ENCODE measurements around the gene CDC42EP5. TPM values are rescaled to one million over a fixed set of nuclear protein-coding genes. Genes with fewer than 3 reads are reported as not detected.

The CDC42EP5 gene
- total and polyA plus RNA-seq, 7 donors = 1.1 to 7.4 (median 5.0) TPM

- WGBS, 3 donors = 34 to 38% (median 38%) methylated on average over 10 to 11 of the region's 11 CpGs
- H3K9me3 ChIP-seq = no peaks in the 10 kb centered on the region
- ATAC-seq (peak in 1 of 4 donors; percentile 8), DNase-seq (peak in 1 of 2 donors; percentile 19)
- peak overlapping the region; percentile 44 for H3K4me3 ChIP-seq
- H3K27me3 ChIP-seq (ENCODE audit: insufficient read depth in 3 of 3, low read length in 2 of 3) = peaks cover 0 to 32% (median 20%) of the 10 kb centered on the region in 3 donors
- H3K36me3 ChIP-seq (ENCODE audit: insufficient read depth in 1 of 2, low read depth in 1 of 2) = no peaks in the 10 kb centered on the region
- intact Hi-C loops (cut with DNase I) = no loop called here
- no peak for TF ChIP-seq CTCF (IDR thresholded peaks at IDR 0.05)
- no peak overlapping the region for H3K27ac ChIP-seq
- no peaks in the 10 kb centered on the region for H3K4me1 ChIP-seq
Observed at GRCh38 chr19:54431255-54431838, 41.7 kb downstream of the CDC42EP5 start.

DNA sequence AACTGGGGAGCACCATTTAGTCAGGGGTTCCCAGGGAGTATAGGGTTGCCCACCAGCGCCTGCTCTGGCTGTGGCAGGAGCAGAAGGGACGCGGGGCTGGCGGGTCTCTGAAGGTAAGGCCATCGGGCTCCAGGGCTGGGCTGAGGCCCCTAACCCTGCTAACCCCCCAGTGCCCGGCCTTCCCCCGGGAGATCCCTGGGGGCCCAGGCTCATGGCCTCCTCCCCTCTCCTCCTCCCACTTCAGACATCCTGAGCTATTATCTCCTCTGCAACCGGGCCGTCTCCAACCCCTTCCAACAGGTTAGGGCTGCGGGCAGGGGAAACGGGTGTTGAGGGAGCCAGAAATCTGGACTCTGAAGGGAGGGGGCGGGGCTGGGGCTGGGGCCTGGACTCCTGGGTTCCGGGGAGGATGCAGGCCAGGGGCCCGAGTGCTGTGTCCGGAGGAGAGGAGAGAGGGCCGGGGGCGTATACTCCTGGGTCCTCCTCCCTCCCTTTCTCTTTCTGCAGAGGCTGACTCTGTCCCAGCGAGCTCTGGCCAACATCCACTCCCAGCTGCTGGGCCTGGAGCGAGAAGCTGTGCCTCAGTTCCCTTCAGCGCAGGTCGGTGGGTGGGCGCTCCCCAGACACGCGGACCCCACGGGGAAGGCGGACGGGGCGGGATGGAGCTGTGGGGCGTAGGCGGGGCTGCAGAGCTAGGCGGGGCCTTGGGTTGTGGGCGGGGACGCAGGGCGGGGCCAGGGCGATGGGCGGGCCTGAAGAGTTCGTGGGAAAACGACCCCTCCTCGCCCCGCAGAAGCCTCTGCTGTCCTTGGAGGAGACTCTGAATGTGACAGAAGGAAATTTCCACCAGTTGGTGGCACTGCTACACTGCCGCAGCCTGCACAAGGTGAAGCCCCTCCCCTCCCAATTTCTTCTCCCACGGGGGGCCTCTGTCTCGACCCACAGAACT lies 42.5 kb downstream of the CDC42EP5 start:
- H3K4me3 ChIP-seq = peak overlapping the region; percentile 44
- peaks cover 0 to 36% (median 20%) of the 10 kb centered on the region in 3 donors for H3K27me3 ChIP-seq (ENCODE audit: insufficient read depth in 3 of 3, low read length in 2 of 3)
- TF ChIP-seq CTCF (IDR thresholded peaks at IDR 0.05) = peak; percentile 16
- no peaks in the 10 kb centered on the region for H3K4me1 ChIP-seq
- intact Hi-C loops (cut with DNase I) = no loop called here
- ATAC-seq (peak; percentile 38 to 59 (median 50)), DNase-seq (peak in 1 of 2 donors; percentile 71)
- H3K36me3 ChIP-seq (ENCODE audit: insufficient read depth in 1 of 2, low read depth in 1 of 2) = no peaks in the 10 kb centered on the region
- no peak overlapping the region for H3K27ac ChIP-seq
- no peaks in the 10 kb centered on the region for H3K9me3 ChIP-seq
- WGBS, 3 donors = 5 to 6% (median 6%) methylated on average over 26 to 43 of the region's 43 CpGs

DNA sequence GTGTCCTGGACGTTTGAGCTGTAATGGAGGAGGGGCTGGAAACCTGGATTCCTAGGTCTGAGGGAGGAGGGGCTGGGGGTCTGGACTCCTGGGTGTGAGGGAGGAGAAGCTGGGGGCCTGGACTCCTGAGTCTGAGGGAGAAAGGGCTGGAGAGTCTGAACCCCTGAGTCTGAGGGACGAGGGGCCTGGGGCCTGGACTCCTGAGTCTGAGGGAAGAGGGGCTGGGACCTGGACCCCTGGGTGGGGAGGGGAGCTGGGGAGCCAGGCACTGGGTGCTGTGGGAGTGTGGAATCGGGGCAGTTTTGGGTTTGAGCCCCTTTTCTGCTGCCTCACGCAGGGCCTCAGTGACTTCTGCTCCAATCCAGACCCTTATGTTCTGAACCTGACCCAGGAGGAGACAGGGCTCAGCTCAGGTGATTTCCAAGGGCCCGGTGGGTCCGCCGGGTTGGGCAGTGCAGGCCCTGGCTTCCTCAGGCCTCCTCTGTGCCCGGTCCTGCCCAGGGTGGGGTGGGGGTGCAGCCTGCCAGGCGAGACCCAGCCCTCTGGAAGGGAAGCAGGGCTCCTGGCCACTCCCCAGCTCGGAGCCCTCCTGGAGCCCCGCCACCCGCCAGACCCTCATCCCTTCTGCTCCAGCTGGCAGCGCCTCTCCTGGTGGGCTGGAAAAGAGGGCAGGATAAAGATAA lies 43.4 kb downstream of the CDC42EP5 start:
- no peaks in the 10 kb centered on the region for H3K9me3 ChIP-seq
- intact Hi-C loops (cut with DNase I) = no loop called here
- ATAC-seq = peak in 1 of 4 donors; percentile 14
- no peaks in the 10 kb centered on the region for H3K36me3 ChIP-seq (ENCODE audit: insufficient read depth in 1 of 2, low read depth in 1 of 2)
- peaks cover 0 to 37% (median 22%) of the 10 kb centered on the region in 3 donors for H3K27me3 ChIP-seq (ENCODE audit: insufficient read depth in 3 of 3, low read length in 2 of 3)
- 37 to 40% (median 39%) methylated on average over 12 to 13 of the region's 13 CpGs for WGBS, 3 donors
- H3K4me1 ChIP-seq = no peaks in the 10 kb centered on the region
- H3K27ac ChIP-seq = no peak overlapping the region
- H3K4me3 ChIP-seq = no peak overlapping the region
- DNase-seq = no peak
- TF ChIP-seq CTCF (IDR thresholded peaks at IDR 0.05) = no peak

DNA sequence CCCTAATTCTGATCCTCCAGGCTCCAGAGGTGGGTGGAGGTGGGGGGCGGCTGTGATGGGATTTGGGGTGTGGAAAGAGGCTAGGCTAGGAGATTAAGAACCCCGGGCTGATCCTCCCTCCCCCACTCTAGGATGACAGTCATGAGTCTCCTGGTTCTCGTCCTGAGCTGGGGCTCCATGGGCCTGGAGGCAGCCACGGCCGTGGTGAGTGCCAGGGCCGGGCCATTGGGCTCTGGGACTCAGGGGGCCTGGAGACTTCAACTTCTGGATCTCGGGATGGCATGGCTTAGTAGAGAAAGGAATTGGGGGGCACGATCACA lies 44.0 kb downstream of the CDC42EP5 start:
- no peak for DNase-seq
- intact Hi-C loops (cut with DNase I) = no loop called here
- no peak for TF ChIP-seq CTCF (IDR thresholded peaks at IDR 0.05)
- H3K9me3 ChIP-seq = no peaks in the 10 kb centered on the region
- H3K4me3 ChIP-seq = no peak overlapping the region
- no peak overlapping the region for H3K27ac ChIP-seq
- H3K36me3 ChIP-seq (ENCODE audit: insufficient read depth in 1 of 2, low read depth in 1 of 2) = no peaks in the 10 kb centered on the region
- ATAC-seq = no peak
- H3K27me3 ChIP-seq (ENCODE audit: insufficient read depth in 3 of 3, low read length in 2 of 3) = peaks cover 0 to 41% (median 22%) of the 10 kb centered on the region in 3 donors
- 30 to 44% (median 37%) methylated on average over 8 of the region's 8 CpGs for WGBS, 3 donors
- no peaks in the 10 kb centered on the region for H3K4me1 ChIP-seq
